ENCODE measurements around the gene RPAIN. TPM values are rescaled to one million over a fixed set of nuclear protein-coding genes. Genes with fewer than 3 reads are reported as not detected.

RPAIN gene
- total and polyA plus RNA-seq, 2 of the 13 experiments (the other 11 are each of a cell fraction or from before 2014, with no cell fraction given) = 42.1 to 58.5 TPM

DNA sequence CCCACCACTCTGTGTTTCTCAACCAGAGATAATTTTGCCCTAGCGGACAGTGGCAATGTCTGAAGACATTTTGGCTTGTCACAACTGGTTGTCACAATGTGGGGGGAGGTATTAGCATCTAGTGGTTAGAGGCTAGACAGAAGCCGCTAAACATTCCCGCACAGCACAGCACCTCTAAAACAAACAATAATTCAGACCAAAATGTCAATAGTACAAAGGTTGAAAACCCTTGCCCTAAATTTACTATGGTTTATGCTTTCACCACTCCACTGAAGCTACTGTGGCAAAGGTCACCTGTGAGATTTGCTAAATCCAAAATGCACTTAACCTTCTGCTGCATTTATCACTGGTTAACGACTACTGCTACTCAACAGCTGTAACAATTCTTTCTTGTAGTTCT lies 14.6 kb upstream of the RPAIN start (continued):
- TF ChIP-seq, protein P1, sequence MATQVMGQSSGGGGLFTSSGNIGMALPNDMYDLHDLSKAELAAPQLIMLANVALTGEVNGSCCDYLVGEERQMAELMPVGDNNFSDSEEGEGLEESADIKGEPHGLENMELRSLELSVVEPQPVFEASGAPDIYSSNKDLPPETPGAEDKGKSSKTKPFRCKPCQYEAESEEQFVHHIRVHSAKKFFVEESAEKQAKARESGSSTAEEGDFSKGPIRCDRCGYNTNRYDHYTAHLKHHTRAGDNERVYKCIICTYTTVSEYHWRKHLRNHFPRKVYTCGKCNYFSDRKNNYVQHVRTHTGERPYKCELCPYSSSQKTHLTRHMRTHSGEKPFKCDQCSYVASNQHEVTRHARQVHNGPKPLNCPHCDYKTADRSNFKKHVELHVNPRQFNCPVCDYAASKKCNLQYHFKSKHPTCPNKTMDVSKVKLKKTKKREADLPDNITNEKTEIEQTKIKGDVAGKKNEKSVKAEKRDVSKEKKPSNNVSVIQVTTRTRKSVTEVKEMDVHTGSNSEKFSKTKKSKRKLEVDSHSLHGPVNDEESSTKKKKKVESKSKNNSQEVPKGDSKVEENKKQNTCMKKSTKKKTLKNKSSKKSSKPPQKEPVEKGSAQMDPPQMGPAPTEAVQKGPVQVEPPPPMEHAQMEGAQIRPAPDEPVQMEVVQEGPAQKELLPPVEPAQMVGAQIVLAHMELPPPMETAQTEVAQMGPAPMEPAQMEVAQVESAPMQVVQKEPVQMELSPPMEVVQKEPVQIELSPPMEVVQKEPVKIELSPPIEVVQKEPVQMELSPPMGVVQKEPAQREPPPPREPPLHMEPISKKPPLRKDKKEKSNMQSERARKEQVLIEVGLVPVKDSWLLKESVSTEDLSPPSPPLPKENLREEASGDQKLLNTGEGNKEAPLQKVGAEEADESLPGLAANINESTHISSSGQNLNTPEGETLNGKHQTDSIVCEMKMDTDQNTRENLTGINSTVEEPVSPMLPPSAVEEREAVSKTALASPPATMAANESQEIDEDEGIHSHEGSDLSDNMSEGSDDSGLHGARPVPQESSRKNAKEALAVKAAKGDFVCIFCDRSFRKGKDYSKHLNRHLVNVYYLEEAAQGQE (IDR thresholded peaks at IDR 0.05; ENCODE audit: borderline replicate concordance in 1 of 2, low read depth in 1 of 2, low read length in 2 of 2) = 0 out of 4 replicates have a peak, but pooled peaks of 1 of the 2 experiments have one; percentile 32
- TF ChIP-seq, protein P2, sequence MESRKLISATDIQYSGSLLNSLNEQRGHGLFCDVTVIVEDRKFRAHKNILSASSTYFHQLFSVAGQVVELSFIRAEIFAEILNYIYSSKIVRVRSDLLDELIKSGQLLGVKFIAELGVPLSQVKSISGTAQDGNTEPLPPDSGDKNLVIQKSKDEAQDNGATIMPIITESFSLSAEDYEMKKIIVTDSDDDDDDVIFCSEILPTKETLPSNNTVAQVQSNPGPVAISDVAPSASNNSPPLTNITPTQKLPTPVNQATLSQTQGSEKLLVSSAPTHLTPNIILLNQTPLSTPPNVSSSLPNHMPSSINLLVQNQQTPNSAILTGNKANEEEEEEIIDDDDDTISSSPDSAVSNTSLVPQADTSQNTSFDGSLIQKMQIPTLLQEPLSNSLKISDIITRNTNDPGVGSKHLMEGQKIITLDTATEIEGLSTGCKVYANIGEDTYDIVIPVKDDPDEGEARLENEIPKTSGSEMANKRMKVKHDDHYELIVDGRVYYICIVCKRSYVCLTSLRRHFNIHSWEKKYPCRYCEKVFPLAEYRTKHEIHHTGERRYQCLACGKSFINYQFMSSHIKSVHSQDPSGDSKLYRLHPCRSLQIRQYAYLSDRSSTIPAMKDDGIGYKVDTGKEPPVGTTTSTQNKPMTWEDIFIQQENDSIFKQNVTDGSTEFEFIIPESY (CRISPR knock-in tag; IDR thresholded peaks at IDR 0.05) = peak; percentile 86
- peak; percentile 85 for TF ChIP-seq RARA (CRISPR knock-in tag; IDR thresholded peaks at IDR 0.05)
- no peak for TF ChIP-seq U2AF1 (optimal IDR thresholded peaks at IDR 0.05; ENCODE audit: low read depth, low read length)
- peak; percentile 100 for TF ChIP-seq PPARG (CRISPR knock-in tag; conservative IDR thresholded peaks at IDR 0.05)
- TF ChIP-seq NFE2 (CRISPR knock-in tag; IDR thresholded peaks at IDR 0.05) = no peak
- peak; percentile 73 for TF ChIP-seq MEF2D (CRISPR knock-in tag; IDR thresholded peaks at IDR 0.05)
- TF ChIP-seq, protein P3, sequence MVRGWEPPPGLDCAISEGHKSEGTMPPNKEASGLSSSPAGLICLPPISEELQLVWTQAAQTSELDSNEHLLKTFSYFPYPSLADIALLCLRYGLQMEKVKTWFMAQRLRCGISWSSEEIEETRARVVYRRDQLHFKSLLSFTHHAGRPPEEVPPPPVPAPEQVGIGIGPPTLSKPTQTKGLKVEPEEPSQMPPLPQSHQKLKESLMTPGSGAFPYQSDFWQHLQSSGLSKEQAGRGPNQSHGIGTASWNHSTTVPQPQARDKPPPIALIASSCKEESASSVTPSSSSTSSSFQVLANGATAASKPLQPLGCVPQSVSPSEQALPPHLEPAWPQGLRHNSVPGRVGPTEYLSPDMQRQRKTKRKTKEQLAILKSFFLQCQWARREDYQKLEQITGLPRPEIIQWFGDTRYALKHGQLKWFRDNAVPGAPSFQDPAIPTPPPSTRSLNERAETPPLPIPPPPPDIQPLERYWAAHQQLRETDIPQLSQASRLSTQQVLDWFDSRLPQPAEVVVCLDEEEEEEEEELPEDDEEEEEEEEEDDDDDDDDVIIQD (CRISPR knock-in tag; IDR thresholded peaks at IDR 0.05; ENCODE audit: low read depth) = peak; percentile 50; the same call in 1 of the 2 replicates
- TF ChIP-seq, protein P4, sequence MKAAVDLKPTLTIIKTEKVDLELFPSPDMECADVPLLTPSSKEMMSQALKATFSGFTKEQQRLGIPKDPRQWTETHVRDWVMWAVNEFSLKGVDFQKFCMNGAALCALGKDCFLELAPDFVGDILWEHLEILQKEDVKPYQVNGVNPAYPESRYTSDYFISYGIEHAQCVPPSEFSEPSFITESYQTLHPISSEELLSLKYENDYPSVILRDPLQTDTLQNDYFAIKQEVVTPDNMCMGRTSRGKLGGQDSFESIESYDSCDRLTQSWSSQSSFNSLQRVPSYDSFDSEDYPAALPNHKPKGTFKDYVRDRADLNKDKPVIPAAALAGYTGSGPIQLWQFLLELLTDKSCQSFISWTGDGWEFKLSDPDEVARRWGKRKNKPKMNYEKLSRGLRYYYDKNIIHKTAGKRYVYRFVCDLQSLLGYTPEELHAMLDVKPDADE (CRISPR knock-in tag; IDR thresholded peaks at IDR 0.05) = no peak
- TF ChIP-seq, protein P5, sequence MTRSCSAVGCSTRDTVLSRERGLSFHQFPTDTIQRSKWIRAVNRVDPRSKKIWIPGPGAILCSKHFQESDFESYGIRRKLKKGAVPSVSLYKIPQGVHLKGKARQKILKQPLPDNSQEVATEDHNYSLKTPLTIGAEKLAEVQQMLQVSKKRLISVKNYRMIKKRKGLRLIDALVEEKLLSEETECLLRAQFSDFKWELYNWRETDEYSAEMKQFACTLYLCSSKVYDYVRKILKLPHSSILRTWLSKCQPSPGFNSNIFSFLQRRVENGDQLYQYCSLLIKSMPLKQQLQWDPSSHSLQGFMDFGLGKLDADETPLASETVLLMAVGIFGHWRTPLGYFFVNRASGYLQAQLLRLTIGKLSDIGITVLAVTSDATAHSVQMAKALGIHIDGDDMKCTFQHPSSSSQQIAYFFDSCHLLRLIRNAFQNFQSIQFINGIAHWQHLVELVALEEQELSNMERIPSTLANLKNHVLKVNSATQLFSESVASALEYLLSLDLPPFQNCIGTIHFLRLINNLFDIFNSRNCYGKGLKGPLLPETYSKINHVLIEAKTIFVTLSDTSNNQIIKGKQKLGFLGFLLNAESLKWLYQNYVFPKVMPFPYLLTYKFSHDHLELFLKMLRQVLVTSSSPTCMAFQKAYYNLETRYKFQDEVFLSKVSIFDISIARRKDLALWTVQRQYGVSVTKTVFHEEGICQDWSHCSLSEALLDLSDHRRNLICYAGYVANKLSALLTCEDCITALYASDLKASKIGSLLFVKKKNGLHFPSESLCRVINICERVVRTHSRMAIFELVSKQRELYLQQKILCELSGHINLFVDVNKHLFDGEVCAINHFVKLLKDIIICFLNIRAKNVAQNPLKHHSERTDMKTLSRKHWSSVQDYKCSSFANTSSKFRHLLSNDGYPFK (CRISPR knock-in tag; IDR thresholded peaks at IDR 0.05; ENCODE audit: borderline replicate concordance) = no peak
- peak; percentile 37; the same call in 1 of the 2 replicates for TF ChIP-seq FOSL2 (CRISPR knock-in tag; IDR thresholded peaks at IDR 0.05)
- TF ChIP-seq SOX13 (IDR thresholded peaks at IDR 0.05) = no peak
- peak in 1 of 2 experiments; percentile 83; a peak in 2 of 4 replicates for TF ChIP-seq SOX13 (CRISPR knock-in tag; conservative IDR thresholded peaks at IDR 0.05 in 1 of 2, IDR thresholded peaks at IDR 0.05 in 1 of 2)
- TF ChIP-seq ETV5 (CRISPR knock-in tag; IDR thresholded peaks at IDR 0.05; ENCODE audit: borderline replicate concordance) = peak; percentile 21; the same call in 1 of the 2 replicates
- peak; percentile 89 for TF ChIP-seq ASH2L (IDR thresholded peaks at IDR 0.05; ENCODE audit: insufficient read length, low read depth, low read length)
- no peak for TF ChIP-seq ZMYM3 (CRISPR knock-in tag; IDR thresholded peaks at IDR 0.05)
- TF ChIP-seq, protein P6, sequence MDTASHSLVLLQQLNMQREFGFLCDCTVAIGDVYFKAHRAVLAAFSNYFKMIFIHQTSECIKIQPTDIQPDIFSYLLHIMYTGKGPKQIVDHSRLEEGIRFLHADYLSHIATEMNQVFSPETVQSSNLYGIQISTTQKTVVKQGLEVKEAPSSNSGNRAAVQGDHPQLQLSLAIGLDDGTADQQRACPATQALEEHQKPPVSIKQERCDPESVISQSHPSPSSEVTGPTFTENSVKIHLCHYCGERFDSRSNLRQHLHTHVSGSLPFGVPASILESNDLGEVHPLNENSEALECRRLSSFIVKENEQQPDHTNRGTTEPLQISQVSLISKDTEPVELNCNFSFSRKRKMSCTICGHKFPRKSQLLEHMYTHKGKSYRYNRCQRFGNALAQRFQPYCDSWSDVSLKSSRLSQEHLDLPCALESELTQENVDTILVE (CRISPR knock-in tag; IDR thresholded peaks at IDR 0.05) = peak; percentile 38; the same call in 1 of the 2 replicates
